ENCODE measurements around the gene SH3YL1.

The SH3YL1 gene

DNA sequence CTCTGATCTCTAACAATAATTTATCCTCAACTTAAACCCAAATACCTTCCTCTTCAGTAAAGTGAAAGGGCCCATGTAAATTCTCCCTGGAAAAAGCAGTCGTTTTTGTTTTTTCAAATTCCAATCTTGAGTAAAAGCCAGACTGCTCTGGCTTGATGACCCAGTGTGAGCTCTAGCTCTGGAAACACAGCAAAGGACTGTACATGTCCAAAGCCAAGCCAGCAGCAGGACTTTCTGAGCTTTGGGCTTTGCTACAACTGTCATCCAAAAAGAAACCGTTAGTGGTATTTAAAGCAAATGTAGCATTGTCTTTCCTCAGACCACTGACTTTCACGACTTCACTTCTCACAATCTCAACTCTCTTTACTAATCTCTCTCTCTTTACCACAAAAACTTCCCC, 25.4 kb downstream of the SH3YL1 start:
- no peak for DNase-seq (ENCODE audit: low read depth)
- no peak overlapping the region for H3K4me3 ChIP-seq (ENCODE audit: control insufficient read depth, low read depth, low read length)
- TF ChIP-seq CTCF (IDR thresholded peaks at IDR 0.05; ENCODE audit: control insufficient read depth, insufficient read depth, low read depth, low read length, missing control alignments), result no peak

DNA sequence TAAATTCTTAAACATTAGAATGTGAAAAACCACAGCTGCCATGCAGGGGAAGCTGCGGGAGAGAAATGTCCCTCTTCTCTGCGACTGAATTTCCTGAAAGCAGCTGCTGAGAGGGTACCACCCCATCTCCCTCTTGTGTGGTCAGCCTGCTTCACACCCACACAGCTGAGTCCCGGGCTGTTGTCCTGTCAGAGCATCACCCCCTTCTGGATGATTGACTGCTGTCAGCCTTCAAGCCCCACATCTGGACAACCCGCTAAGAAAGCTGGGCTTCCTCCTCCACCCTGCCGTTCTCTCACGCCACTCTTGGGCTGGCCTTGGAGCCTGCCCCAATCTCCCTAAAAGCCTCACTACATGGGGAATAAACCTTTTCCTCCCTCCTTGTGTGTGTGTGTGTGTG, 26.0 kb downstream of the SH3YL1 start:
- H3K4me3 ChIP-seq (ENCODE audit: control insufficient read depth, low read depth, low read length), result no peak overlapping the region
- no peak for DNase-seq (ENCODE audit: low read depth)
- no peak for TF ChIP-seq CTCF (IDR thresholded peaks at IDR 0.05; ENCODE audit: control insufficient read depth, insufficient read depth, low read depth, low read length, missing control alignments)

DNA sequence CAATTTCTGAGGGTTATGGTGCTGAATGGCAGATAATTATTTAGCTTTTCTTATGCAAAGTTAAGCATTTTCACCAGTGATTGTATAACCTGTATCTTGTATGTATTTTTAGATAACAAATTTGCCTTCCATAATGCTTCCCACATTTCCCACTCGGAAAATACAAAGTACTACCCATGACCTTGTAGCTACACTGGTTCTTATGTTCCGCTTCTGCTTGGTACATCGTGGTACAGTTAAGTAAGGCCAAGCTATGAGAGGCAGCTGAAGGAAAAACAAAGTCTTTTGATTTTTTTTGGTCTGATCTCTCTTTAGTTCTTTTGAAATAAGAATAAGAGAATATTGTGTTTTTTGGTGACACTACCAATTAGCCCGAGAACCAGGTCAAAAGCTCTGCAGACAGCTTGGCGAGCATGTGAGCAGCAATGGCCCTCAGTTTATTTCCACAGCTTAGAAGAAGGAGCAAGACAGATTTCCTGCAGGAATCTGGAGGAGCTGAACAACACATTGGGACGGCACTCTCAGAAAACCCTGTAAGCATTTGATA, 26.8 kb downstream of the SH3YL1 start:
- no peak overlapping the region for H3K4me3 ChIP-seq (ENCODE audit: control insufficient read depth, low read depth, low read length)
- DNase-seq (ENCODE audit: low read depth), result no peak
- TF ChIP-seq CTCF (IDR thresholded peaks at IDR 0.05; ENCODE audit: control insufficient read depth, insufficient read depth, low read depth, low read length, missing control alignments), result no peak

DNA sequence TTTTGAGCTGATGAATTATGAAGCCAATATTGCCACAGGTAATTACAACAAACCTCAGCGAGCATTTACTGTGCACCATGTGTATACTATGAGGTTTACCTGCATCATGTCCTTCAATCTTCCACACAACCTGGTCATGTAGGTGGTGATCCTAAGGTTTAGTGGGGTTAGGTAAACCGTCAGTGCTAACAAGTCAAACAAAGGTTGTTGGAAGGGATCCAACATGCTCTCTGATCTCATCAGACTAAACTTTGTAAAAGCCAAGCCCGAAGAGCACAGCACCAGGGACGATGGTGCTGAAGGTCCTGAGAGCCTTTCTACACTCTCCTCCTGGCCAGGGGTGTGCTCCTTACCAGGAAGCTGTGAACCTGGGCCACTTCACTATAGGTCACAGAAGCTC, 29.4 kb downstream of the SH3YL1 start:
- TF ChIP-seq CTCF (IDR thresholded peaks at IDR 0.05; ENCODE audit: control insufficient read depth, insufficient read depth, low read depth, low read length, missing control alignments), result no peak
- no peak for DNase-seq (ENCODE audit: low read depth)
- no peak overlapping the region for H3K4me3 ChIP-seq (ENCODE audit: control insufficient read depth, low read depth, low read length)

DNA sequence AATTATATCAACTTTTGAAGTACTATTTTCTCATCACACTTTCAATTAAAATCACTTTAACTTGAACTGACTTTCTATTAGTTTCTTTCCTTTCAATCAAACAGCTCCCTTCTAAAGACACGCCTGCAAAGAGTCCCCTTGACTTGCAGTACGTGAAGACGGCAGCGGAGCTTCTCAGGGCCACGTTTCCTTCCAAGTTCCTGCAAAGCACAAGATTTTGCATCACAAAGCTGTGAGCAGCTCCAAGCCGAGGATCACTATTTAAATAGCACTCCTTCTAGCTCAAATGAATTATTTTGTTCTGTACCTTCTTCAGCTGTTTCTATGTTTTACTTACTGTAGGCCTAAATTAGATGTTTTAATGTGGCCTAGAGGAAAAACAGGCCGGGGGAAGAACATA, 30.8 kb downstream of the SH3YL1 start:
- no peak overlapping the region for H3K4me3 ChIP-seq (ENCODE audit: control insufficient read depth, low read depth, low read length)
- no peak for TF ChIP-seq CTCF (IDR thresholded peaks at IDR 0.05; ENCODE audit: control insufficient read depth, insufficient read depth, low read depth, low read length, missing control alignments)
- DNase-seq (ENCODE audit: low read depth), result no peak

DNA sequence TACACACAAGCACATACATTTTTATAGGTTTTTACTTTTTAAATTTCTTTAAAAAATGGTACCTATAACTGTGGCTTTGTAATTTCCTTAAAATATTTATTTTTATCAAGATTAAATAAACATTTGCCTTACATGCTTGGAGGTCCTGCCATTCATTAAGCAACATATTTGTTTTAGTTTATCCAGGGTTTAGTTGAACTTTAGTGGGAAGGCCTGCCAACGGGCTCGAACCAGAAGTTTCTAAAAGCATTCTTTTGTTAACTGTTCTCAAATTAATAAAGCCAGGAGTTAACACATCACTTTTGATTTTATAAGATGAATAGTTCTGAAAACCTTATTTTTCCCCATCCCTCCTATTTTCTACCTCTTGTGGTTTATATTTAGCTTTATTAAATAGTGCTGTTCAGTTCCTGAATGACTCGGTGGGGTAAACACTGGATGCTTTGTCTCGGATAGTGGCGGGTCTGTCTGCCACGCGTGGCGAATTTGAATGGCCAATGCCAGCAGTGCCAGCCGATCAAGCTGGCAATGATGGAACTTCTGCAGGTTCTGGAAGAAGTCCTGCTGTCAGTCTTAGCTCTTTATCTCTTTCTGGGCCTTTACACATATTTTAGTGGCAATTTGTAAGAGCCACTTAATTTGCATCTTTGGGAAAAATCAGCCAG, 32.2 kb downstream of the SH3YL1 start:
- DNase-seq (ENCODE audit: low read depth), result no peak
- H3K4me3 ChIP-seq (ENCODE audit: control insufficient read depth, low read depth, low read length), result no peak overlapping the region
- TF ChIP-seq CTCF (IDR thresholded peaks at IDR 0.05; ENCODE audit: control insufficient read depth, insufficient read depth, low read depth, low read length, missing control alignments), result no peak
